HL-60/S4 (cell line): ENCODE results near the gene SLC24A3.

Source experiments
- in situ Hi-C: fragments of 300-500 bp; cut with MboI; formaldehyde crosslinking; loops from 2 replicates; pipeline ENCODE4 v1.14.3; 2022; ENCODE audit warnings: low sequenced_read_pairs

SLC24A3 gene

GRCh38 chr20:19528286-19529030 is 316.0 kb downstream of the SLC24A3 start:
- in situ Hi-C loops, result no loop called here

- in situ Hi-C loops, result no loop called here
Observed at GRCh38 chr20:19530006-19530405, 317.6 kb downstream of the SLC24A3 start.

GRCh38 chr20:19531446-19531845 is 319.0 kb downstream of the SLC24A3 start:
- in situ Hi-C loops, result no loop called here

DNA sequence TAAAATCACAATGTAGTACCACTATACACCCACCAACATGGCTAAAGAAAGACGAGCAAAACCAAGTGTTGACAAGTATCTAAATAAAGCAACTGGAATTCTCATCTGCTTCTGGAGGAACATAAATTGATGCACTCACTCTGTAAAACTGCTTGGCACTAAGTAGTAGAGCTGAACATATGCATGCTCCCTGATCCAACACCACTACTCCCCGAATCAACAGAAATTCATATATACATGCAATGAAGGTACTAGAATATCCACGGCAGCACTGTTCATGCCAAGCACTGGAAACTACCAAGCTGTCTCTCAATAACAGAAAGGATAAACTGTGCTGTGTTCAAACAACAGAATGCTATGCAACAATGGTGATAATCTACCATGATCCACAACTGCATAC is 326.1 kb downstream of the SLC24A3 start:
- in situ Hi-C loops, result no loop called here

- in situ Hi-C loops, result no loop called here
Observed at GRCh38 chr20:19539191-19539590, 326.7 kb downstream of the SLC24A3 start.

DNA sequence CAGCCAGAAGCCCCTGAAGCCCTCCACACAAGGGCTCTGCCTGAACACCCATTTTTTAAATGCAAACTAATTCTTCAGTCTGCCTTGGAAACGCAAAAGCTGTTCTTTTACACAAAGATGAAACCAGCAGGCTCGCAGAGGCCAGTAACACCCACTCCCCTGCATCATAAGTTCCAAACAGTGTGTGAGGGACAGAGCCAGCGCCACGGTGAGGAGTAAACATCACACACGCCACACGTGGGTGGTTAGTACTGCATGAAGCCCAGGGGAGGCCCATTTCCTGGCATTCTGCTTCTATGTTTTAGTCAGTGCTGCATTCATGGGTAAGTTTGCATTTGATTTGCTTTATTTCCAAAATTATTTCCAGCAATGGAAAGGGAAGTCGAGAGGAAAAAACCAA is 327.9 kb downstream of the SLC24A3 start:
- in situ Hi-C loops, result no loop called here

GRCh38 chr20:19543101-19543500 is 330.7 kb downstream of the SLC24A3 start:
- in situ Hi-C loops, result no loop called here

DNA sequence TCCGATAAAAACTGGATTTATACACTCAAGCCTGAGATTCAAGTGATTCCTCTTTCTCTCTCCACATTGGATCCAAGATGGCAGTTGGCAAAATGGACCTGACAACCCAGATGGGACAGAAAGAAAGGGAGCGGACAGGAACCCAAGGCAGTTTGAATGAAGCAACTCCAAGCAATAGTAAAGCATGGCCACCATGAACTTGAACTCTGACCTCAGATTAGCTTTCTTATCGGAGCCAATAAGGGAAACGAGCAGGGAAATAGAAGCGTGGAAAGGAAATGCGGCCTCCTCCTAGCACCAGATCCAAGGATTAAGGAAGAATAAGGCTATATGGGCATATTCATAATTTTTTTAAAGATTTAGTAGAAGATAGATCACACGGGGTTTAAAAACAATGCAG is 332.2 kb downstream of the SLC24A3 start:
- in situ Hi-C loops, result no loop called here

GRCh38 chr20:19546648-19547047 is 334.2 kb downstream of the SLC24A3 start:
- in situ Hi-C loops, result no loop called here

DNA sequence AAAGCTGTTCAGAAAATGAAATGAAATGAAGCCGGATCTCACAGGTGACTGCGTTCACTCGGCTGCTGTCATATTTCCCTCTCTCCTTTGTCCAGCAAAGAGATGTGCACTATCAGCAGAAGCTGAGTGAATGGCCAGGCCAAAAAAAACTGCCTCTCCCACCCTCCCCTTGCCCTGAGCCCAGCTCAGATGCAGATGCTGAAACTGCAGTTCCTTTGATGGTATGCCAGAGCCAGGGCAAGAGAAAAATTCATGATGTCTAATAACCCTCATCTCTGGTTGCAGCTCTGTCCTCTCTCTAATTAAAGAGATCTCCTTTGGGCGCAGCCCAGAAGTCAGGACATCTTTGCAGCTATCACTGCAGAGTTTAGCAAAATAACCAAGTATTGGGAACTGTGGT is 335.1 kb downstream of the SLC24A3 start:
- in situ Hi-C loops, result no loop called here

DNA sequence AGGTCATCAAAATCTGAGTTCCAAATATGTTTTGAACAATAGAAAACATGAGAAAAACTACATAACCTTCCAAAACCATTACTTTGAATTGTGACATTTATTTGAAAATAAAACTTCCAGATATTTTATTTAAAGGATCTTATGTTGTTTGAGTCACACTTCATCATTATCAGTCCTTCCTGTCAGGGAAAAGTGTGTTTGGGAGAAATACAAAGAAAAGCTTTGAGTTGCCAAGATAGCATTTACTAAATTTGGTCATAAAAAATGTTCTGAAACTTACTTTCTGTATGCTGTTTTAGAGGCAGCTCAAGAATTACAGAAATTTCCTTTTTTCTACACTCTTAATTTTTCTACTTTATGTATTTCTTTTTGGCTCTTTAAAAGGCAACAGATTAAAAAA is 337.5 kb downstream of the SLC24A3 start:
- in situ Hi-C loops, result no loop called here

- in situ Hi-C loops, result no loop called here
Observed at GRCh38 chr20:19552221-19553180, 340.1 kb downstream of the SLC24A3 start.

DNA sequence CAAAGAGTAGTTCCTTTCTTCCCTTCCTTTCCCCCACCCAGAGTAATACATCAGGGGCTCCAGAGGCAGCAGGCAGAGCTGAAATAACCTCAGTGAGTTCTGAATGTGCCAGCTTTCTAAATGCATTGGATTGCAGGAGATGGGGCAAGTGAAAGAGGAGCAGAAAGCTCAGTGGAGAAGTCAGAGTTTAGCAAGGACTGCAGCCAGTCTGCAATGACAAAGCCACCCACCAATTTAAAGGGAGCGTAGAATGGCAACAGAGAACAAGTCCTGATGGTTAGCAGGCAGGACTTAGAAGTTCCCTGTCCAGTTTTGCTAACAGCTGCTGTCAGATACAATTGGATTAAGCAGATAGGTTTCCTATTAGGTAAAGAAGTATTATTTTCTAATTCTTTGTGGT is 342.2 kb downstream of the SLC24A3 start:
- in situ Hi-C loops, result no loop called here

DNA sequence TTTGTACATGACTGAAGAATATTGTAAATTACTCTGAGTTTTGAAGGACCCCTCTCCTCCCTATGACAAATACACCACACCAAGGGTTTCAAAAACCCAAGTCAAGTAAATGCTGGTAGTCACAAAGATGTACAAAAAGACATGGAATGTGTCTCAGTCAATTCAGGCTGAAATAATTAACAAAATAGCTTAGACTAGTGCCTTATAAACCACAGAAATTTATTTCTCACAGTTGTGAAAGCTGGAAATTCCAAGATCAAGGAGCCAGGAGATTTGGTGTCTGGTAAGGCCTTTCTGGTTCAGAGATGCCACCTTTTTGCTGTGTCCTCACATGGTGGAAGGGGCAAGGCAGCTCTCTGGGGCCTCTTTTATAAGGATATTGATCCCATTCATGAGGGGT is 343.3 kb downstream of the SLC24A3 start:
- in situ Hi-C loops, result no loop called here

DNA sequence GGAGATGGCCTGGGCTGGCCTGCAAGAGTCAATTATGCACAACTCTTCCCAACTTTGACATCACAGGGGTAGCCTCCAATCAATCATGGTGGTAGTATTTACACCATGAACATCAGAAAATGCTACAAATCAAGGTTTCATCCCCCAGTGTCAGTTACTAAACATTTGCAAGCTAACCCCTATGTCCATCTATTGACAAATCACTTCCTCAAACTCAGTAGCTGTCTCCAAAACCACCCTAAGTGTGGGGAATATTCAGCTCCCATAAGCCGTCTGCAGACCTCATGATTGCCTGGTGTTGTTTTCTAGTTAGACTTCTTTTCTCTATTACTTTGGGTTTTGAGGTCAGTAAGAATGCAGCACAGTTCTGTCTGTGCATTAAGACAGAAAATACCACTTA is 344.8 kb downstream of the SLC24A3 start:
- in situ Hi-C loops, result no loop called here

DNA sequence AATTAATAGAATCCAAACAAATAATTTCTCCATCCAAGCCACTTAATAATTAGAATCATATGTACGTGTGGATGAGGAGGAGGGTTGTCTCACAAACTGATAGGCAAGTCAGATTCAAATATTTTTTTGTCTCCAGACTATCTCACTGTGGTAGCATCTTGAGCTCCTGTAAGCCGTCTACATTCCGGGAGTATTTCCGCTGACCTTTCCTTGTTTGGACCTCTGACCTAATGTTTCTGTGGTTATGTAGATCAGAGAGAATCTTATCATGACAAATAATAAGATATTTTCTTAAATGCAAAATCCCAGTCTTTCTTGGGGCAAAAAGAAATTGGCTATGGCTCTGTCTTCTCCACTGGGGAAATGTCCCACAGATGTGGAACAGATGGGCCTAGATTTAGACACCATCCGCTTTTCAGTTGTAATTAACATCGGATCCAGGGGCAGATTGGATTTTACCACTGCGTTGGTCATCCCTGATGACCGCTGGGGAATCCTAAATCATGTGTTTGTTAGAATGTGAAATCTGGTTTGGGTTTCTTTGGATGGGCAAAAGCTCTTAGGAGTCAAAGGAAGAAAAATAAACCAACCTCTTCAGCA is 348.5 kb downstream of the SLC24A3 start:
- in situ Hi-C loops, result no loop called here

DNA sequence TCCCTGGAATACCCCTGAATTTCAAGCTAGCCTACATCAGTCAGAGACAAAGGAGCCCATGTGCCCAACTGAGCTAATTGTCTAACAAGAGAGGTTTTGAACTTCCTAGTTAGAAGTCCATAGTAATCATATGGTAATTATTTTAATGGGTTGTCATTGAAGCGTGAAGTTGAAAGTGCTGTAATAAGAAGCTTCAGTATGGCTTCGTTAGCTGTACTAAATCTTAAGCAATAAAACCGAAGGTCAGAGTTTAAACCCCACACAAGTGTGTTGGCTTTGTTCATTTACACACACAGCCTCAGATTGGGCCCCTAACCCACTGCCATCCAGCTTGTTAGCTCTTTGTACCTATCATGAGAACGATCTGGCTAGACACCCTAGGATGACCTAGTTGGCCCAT is 350.0 kb downstream of the SLC24A3 start:
- in situ Hi-C loops, result no loop called here

GRCh38 chr20:19564261-19564660 is 351.8 kb downstream of the SLC24A3 start:
- in situ Hi-C loops, result no loop called here

DNA sequence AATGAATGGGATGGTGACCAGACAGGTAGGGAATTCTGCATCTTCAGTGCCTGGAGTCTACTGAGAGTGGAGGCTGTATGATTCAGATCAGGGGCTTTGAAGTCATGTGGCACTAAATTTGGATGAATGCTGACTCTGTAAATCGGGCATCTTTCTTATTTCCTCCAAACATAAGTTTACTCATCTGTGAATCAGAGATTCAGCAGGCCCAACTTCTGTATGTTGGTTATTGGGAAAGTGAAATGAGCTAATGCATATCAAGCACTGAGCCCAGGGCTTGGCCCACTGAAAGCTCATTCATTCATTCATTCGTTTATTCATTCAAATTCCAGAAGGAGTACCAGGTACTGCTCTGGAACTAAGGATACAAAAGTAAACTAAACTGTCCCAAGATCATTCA is 353.3 kb downstream of the SLC24A3 start:
- in situ Hi-C loops, result no loop called here

GRCh38 chr20:19566226-19566945 is 353.9 kb downstream of the SLC24A3 start:
- in situ Hi-C loops, result no loop called here

- in situ Hi-C loops, result no loop called here
Observed at GRCh38 chr20:19568128-19568527, 355.7 kb downstream of the SLC24A3 start.
